Activated gamma-delta T cell treated with anti-CD3 and anti-CD28 coated beads, Interleukin-2, amount 50 U/mL, for 16 hours (primary cell): ENCODE measurements around the gene TAS2R1.

Experiments
- DNase-seq: peaks from one replicate; pipeline ENCODE4 v3.0.0-alpha.2; 2020; ENCODE audit warnings: low read depth

TAS2R1 gene

DNA sequence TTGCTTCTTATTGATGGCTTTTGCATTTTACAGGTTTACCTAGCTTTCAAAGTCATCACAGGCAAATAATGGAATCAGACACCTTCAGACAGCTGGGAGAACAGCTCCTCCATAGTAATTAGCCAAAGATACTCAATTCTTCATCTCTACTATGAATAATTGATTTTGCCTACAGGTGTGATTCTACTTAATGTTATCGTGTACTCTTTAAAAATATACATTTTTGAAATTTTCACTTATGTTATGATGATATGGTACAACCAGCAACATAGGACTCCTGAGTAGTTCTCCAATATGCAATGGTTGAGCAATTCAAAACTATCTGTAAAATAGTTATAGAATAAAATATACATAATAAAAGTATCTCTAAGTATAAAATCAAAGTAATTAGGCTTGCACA is at the start of gene TAS2R1:
Gene TAS2R1, minus strand, starts transcription at position 101 of the 400 bp plus-strand sequence. CDS start 319 bp downstream, outside the sequence.
- DNase-seq = no peak

DNA sequence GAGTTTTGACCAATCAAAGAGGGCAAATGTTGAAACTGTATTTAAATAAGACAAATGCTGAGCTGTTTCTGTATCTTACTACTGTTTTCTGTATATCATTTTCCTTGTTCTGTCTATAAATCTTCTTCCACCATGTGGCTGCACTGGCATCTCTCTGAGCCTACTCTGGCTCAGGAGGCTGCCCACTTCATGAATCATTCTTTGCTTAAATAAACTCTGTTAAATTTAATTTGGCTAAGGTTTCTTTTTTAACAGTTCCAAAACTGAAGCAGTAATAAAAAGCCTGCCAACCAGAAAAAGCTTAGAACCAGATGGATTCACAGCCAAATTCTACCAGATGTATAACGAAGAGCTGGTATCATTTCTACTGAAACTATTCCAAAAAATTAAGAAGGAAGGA is 40.2 kb upstream of the TAS2R1 start:
- no peak for DNase-seq

GRCh38 chr5:9667906-9668305 is 37.8 kb upstream of the TAS2R1 start:
- DNase-seq = no peak

DNA sequence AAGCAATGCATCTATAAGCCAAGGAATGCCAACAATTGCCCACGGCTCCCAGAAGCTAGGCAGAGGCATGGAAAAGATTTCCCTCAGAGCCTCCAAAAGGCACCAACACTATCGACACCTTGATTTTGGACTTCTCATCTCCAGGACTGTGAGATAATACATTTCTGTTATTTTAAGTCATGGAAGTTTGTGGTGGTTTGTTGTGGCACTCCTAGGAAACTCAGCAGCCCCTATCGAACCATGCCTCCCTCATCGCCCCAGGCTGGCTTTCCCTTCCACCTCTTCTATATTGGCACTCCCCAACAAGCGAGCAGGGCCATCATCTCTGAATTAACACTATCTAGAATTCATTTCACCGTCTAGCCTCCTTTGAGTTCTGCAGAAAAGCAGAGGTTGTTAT is 33.7 kb upstream of the TAS2R1 start:
- DNase-seq = no peak

DNA sequence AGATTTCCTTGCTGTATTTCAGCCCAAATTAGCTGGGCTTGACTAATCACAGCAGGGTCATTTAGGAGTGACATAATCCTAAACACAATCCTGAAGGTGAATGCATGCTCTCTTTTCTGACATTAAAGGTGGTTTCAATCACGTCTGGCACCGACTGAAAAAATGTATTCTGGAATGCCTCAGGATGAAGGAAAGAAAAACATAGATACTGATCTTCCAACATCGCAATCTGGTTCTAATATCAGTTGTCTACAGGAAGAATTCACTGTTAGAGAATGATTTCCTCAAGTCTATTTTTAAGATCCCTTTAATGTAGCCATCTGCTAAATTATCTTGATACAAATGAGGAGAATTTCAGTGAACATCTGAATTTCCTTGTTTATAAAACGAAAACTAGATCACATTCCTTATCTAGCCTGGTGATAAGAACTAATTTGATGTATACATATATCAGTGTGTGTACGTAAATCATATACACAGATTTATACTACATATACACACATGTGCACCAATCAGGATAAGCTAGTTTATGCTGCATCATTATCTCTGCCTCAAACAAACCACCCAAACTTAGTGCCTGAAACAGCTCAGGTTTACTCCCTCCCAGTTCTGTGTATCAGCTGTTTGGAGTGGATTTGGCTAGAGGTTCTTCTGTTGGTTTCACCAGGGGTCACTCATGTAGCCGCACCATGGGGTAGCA is 31.3 kb upstream of the TAS2R1 start:
- no peak for DNase-seq

GRCh38 chr5:9658706-9659105 is 28.6 kb upstream of the TAS2R1 start:
- no peak for DNase-seq

GRCh38 chr5:9657819-9658218 is 27.7 kb upstream of the TAS2R1 start:
- DNase-seq = no peak

- no peak for DNase-seq
Measured at GRCh38 chr5:9655641-9656040, 25.5 kb upstream of the TAS2R1 start.

GRCh38 chr5:9654886-9655285 is 24.7 kb upstream of the TAS2R1 start:
- no peak for DNase-seq

DNA sequence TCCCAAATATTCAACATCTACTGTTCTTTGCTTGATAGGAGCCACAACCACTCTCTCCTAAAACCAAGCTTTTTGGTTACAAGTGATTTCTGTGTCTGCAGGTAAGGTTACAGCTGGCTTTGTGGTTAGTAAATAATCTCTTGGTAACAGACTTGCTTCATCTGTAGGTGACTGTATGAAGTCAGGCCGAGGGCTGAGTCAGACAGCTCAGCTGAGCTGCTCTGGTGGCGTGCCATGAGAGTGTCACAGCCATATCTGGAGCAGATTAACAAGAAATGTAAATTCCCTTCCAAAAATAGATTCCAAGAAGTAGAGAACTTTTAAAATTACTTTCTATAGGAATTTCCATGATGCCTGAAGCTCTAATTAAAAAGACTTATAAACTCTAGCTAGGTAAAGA is 23.7 kb upstream of the TAS2R1 start:
- no peak for DNase-seq

DNA sequence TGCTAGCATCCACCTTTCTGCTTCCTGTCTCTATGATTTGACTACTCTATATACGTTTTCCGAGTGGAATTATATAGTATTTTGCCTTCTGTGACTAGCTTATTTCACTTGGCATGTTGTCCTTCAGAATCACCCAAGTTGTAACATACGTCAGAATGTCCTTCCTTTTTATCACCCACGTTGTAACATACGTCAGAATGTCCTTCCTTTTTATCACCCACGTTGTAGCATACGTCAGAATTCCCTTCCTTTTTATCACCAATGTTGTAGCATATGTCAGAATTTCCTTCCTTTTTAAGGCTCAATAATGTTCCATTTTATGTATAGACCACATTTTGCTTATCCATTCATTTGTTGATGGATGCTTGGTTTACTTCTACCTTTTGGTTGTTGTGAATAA is 22.9 kb upstream of the TAS2R1 start:
- no peak for DNase-seq

DNA sequence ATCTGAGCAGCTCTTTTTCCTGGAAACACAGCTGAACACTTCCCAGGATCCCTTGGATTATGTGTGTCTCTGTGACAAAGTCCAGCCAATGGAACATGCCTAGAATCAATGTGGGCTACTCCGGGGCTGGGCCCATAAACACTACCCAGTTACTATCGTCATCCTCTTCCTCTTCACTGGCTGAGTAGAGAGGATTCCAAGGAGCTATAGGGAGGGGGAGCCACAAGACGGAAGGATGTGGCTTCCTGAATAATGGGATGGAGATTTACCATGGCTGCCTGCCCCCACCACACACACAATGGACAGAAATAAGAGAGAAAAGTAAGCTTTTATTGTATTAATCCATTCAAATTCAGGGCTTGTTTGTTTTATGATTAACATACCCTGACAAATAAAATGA is 22.1 kb upstream of the TAS2R1 start:
- no peak for DNase-seq

GRCh38 chr5:9646843-9647242 is 16.7 kb upstream of the TAS2R1 start:
- no peak for DNase-seq

- DNase-seq = no peak
Measured at GRCh38 chr5:9644630-9645029, 14.5 kb upstream of the TAS2R1 start.

GRCh38 chr5:9642621-9643020 is 12.5 kb upstream of the TAS2R1 start:
- no peak for DNase-seq

GRCh38 chr5:9641806-9642355 is 11.7 kb upstream of the TAS2R1 start:
- DNase-seq = no peak

GRCh38 chr5:9632495-9632894 is 2.3 kb upstream of the TAS2R1 start:
- DNase-seq = no peak

DNA sequence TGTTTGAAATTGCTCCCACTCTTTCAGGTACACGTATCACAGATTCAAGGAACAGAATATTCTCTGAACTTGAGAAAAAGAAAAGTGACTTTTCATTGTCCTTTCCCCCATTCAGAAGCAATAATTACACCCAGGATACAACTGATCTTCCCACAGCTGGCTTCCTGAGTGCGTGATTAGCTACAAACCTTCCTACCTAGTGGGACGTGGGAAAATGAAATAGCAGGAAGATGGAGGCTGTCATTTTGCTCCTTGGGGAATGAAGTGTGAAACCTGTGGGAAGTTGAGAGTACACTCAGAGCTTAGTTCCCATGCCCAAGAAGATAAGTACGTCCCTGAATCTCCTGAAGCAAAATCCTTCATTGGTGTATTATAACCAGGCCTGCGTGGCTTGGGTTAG is 2.6 kb downstream of the TAS2R1 start:
- DNase-seq = no peak

- DNase-seq = no peak
Measured at GRCh38 chr5:9626955-9627354, 3.2 kb downstream of the TAS2R1 start.

- DNase-seq = no peak
Measured at GRCh38 chr5:9625731-9626130, 4.4 kb downstream of the TAS2R1 start.

GRCh38 chr5:9625286-9625685 is 4.9 kb downstream of the TAS2R1 start:
- DNase-seq = no peak

- DNase-seq = no peak
Measured at GRCh38 chr5:9624196-9624947, 5.8 kb downstream of the TAS2R1 start.

GRCh38 chr5:9623661-9624060 is 6.5 kb downstream of the TAS2R1 start:
- DNase-seq = no peak
